MM.1S (cell line): ENCODE data around the gene RTN4R.
"Not testable (repeated sequence)": the region's sequence is repeated elsewhere in the genome, so short reads cannot be mapped to it uniquely, and the experiment has no call there.

Experiments used
- DNase-seq: peaks from one replicate; pipeline ENCODE4 v3.0.0-alpha.2; 2015
- H2AFZ ChIP-seq: fragments of 300-600 bp; sonication (generic); 2 replicates; pipeline ENCODE4 v1.6.0; 2016; ENCODE audit warnings: antibody characterized with exemption, low read length
- H3F3A ChIP-seq: fragments of 300-600 bp; sonication (generic); 2 replicates; pipeline ENCODE4 v1.6.1; 2016; ENCODE audit warnings: mild to moderate bottlenecking, antibody characterized with exemption, low read length, moderate library complexity, mixed read lengths; ENCODE audit not compliant: insufficient read depth
- H3K27ac ChIP-seq: fragments of 300-600 bp; sonication (generic); 2 replicates; pipeline ENCODE4 v1.5.1; 2016; ENCODE audit warnings: mild to moderate bottlenecking, low read length
- H3K27me3 ChIP-seq: fragments of 300-600 bp; sonication (generic); replicated peaks from 2 replicates; pipeline ENCODE4 v1.6.0; 2016; ENCODE audit warnings: low read length; ENCODE audit not compliant: insufficient read depth
- H3K36me3 ChIP-seq: fragments of 300-600 bp; sonication (generic); replicated peaks from 2 replicates; pipeline ENCODE4 v1.6.1; 2016; ENCODE audit warnings: mild to moderate bottlenecking, low read length, mixed read lengths; ENCODE audit not compliant: insufficient read depth
- H3K4me1 ChIP-seq: fragments of 300-600 bp; sonication (generic); 2 replicates; pipeline ENCODE4 v1.6.1; 2016; ENCODE audit warnings: low read length, mixed read lengths
- H3K4me2 ChIP-seq: fragments of 300-600 bp; sonication (generic); 2 replicates; pipeline ENCODE4 v1.6.0; 2016; ENCODE audit warnings: low read depth, low read length
- H3K4me3 ChIP-seq: fragments of 300-600 bp; sonication (generic); 2 replicates; pipeline ENCODE4 v1.5.1; 2016; ENCODE audit warnings: low read length, mixed read lengths
- H3K79me2 ChIP-seq: fragments of 300-600 bp; sonication (generic); 2 replicates; pipeline ENCODE4 v1.6.1; 2016; ENCODE audit warnings: mixed run types, low read length, mixed read lengths
- H3K9ac ChIP-seq: fragments of 300-600 bp; sonication (generic); 2 replicates; pipeline ENCODE4 v1.6.1; 2016; ENCODE audit warnings: low read length, mixed read lengths
- H3K9me2 ChIP-seq: fragments of 300-600 bp; sonication (generic); replicated peaks from 2 replicates; pipeline ENCODE4 v1.6.1; 2016; ENCODE audit warnings: mild to moderate bottlenecking, low read length, mixed read lengths; ENCODE audit not compliant: insufficient read depth
- H3K9me3 ChIP-seq: fragments of 300-600 bp; sonication (generic); replicated peaks from 2 replicates; pipeline ENCODE4 v1.6.1; 2016; ENCODE audit warnings: mild to moderate bottlenecking, low read length, mixed read lengths; ENCODE audit not compliant: insufficient read depth
- H4K20me1 ChIP-seq: fragments of 300-600 bp; sonication (generic); 2 replicates; pipeline ENCODE4 v1.6.1; 2016; ENCODE audit warnings: mild to moderate bottlenecking, low read length, moderate library complexity, mixed read lengths; ENCODE audit not compliant: insufficient read depth
- CTCF ChIP-seq: fragments of 300-600 bp; sonication (generic); IDR thresholded peaks from 2 replicates; pipeline ENCODE4 v1.5.1; 2016; ENCODE audit warnings: antibody characterized with exemption, low read length, mixed read lengths
- EZH2 ChIP-seq: fragments of 300-600 bp; sonication (generic); optimal IDR thresholded peaks from 2 replicates; pipeline ENCODE3; 2017; ENCODE audit warnings: low read depth, mild to moderate bottlenecking, antibody characterized with exemption, low read length, mixed read lengths
- EZH2phosphoT487 ChIP-seq: fragments of 300-600 bp; sonication (generic); IDR thresholded peaks from 2 replicates; pipeline ENCODE4 v1.6.1; 2018; ENCODE audit warnings: antibody characterized with exemption, low read length

The RTN4R gene

GRCh38 chr22:20267441-20268278 lies 458 bp downstream of the RTN4R start:
- Histone ChIP-seq H3K9ac (no peak overlapping the region), H3K27ac (no peak overlapping the region), H3F3A (no peaks in the 10 kb centered on the region), H3K4me3 (no peak overlapping the region), H2AFZ (no peak overlapping the region), H3K4me1 (no peaks in the 10 kb centered on the region), H3K79me2 (no peaks in the 10 kb centered on the region), H3K36me3 (no peaks in the 10 kb centered on the region), H3K4me2 (peak overlapping the region; percentile 45; the same call in 1 of the 2 replicates), H3K9me2 (no peaks in the 10 kb centered on the region), H3K27me3 (peaks cover 38% of the 10 kb centered on the region), H3K9me3 (no peaks in the 10 kb centered on the region), H4K20me1 (no peaks in the 10 kb centered on the region)
- TF ChIP-seq EZH2phosphoT487: no peak
- TF ChIP-seq EZH2: no peak
- TF ChIP-seq CTCF: no peak
- DNase-seq: no peak

- not testable (repeated sequence) for H3K9me2 ChIP-seq, H3K79me2 ChIP-seq, H3K9me3 ChIP-seq, H3K27ac ChIP-seq, H3K4me1 ChIP-seq, H4K20me1 ChIP-seq, H3F3A ChIP-seq, H3K9ac ChIP-seq, H3K4me2 ChIP-seq, H3K4me3 ChIP-seq, H3K36me3 ChIP-seq, H2AFZ ChIP-seq, DNase-seq
- peaks cover 33% of the 10 kb centered on the region for H3K27me3 ChIP-seq
Measured at GRCh38 chr22:20266667-20267440, 1.3 kb downstream of the RTN4R start.

GRCh38 chr22:20265772-20266666 lies 2.1 kb downstream of the RTN4R start:
- not testable (repeated sequence) for H3K9ac ChIP-seq, H3K4me2 ChIP-seq

More at GRCh38 chr22:20265772-20266666, 2.1 kb downstream of the RTN4R start:
- H3K79me2 ChIP-seq, H3K9me3 ChIP-seq, H3K4me1 ChIP-seq, H3K4me3 ChIP-seq, H3K36me3 ChIP-seq, H4K20me1 ChIP-seq, H3K9me2 ChIP-seq, H3F3A ChIP-seq, H3K27ac ChIP-seq, H2AFZ ChIP-seq, DNase-seq: not testable (repeated sequence)
- H3K27me3 ChIP-seq: peaks cover 29% of the 10 kb centered on the region
